ENCODE measurements around the gene C22orf42.

- TF ChIP-seq POLR2A (IDR thresholded peaks at IDR 0.05): no peak
- no peak for TF ChIP-seq CTCF (IDR thresholded peaks at IDR 0.05)
These were observed 14.4 kb downstream of the C22orf42 start for GRCh38 chr22:32144496-32145274.

Measured in adrenal gland (tissue), 5 donors.